ENCODE measurements around the gene KIF18B.

Gene KIF18B

DNA sequence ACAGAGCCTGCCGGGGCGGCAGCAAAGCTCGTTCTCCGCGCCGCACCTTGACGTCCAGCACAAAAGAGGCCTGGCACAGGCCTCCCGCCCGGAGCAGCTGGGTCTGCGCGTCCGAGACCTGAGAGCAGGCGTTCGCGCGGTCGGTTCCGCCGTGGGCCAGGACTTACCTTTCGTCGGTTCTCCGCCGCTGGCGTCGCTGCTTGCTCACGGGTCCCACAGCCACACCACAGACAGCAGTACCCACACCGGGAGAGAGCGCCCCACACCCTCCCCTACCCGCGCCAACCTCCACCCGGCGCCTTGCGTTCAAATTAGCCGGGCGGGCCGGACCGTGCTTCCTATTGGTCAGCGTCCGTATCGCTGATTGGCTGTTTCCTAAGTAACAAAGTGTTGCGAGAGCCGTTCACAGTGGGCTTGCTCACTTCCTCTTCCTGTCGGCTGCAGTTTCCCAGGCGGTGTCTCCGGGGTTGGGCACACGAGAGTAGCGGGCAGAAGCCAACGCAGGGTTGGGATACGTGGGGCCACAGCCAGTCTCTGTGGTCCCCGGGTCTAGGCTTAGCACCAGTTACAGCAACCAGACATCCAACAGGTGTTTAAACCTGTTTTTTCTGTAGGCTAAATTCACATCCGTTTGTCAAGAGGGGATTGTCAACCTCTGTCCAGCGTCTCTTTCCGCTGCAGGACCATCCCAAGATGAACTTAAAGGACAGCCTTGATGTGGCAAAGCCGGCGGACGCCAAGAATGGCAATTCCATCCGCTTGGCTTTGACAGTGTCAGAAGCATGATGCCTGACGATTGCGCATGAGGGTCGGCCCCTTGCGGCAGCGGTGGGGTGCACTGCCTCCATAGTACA, at the start of gene KIF18B:
KIF18B (minus strand) TSS at position 313 of the 854 bp plus-strand sequence. CDS start 11,429 bp downstream, outside the sequence.
- DNase-seq = peak; percentile 97 to 98

DNA sequence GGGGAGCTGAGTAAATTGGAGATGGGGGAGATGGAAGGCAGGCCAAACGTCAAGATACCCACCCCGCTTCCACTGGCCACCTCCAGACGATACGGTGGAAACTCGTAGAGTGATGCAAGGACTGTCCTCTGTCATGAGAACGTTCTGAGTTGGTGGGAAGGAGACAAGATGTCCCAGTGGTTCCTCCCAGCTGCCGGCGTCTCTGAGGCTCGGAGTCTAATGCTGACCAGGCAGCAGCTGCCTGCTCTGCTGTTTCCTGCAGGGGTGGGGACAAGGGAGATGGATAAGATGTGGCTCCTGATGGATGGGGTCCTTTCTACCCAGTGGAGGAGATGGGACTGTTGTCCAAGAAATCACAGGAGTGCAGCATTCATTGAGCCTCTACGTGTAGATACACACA, 48.7 kb upstream of the KIF18B start:
- DNase-seq = no peak

DNA sequence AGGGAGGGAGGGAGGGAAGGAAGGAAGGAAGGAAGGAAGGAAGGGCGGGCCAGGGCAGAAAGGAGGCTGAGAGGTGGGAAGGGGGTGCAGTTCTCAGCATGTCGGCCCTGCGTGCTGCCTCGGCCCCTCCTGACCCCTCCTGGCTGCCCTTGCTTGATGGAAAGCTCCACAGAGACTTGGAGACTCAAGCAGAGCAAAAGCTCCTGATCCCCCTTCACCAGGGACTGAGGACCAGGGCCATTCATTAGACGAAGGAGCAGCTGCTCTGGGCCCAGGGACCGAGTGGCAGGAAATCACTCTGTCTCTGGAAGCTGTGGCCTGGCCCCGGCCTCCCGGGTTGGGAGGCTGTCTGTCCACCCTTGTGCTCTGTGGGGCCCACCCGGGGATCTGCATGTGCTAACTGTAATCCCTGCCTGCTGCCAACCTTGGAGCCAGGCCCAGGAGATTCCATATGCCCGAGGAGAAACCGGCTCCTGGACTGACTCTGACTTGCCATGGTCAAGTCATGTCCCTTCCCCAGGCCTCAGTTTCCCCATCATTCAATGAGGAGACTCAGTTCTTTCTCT, 47.9 kb upstream of the KIF18B start:
- no peak for DNase-seq

GRCh38 chr17:44992242-44992939, 44.8 kb upstream of the KIF18B start:
- peak in 1 of 2 experiments; percentile 43 for DNase-seq

DNA sequence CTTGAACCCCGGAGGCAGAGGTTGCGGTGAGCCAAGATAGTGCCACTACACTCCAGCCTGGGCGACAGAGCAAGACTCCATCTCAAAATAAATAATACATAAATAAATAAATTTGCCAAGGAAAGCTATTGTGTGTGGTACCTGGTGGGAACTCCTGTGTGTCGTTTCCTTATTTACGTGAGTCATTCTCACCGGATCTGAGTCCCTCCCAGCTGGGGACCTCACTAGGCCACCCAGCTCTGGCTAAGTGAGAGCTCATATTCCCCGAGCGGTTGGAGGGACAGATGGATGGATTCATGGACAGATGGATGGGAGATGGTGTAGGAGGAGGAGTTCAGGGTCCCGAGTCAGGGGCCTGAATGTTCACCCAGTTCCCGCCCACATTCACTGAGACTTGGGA, 43.4 kb upstream of the KIF18B start:
- DNase-seq = no peak

- no peak for DNase-seq
These were observed 42.1 kb upstream of the KIF18B start for GRCh38 chr17:44989552-44990138.

GRCh38 chr17:44988044-44988942, 40.7 kb upstream of the KIF18B start:
- no peak for DNase-seq

DNA sequence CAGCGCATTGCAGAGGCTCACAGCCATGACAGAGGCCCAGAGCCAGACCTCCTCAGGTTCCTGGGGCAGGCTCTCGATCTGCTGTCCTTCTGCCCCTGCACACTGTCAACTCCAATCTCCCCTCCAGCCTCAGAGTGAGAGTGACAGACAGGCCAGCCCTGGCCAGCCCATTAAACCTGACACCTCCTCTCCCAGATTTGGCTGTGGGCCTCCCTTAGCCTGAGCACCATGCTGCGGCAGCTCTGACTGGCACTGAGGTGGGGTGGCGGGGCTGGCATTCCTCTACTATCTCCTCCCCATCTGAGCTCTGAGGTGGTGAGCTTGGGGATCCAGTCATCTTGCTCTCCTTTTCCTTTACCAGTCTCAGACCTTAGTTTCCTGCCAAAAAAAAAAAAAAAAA, 36.0 kb upstream of the KIF18B start:
- no peak for DNase-seq

- DNase-seq = no peak
These were observed 34.6 kb upstream of the KIF18B start for GRCh38 chr17:44982113-44982702.

DNA sequence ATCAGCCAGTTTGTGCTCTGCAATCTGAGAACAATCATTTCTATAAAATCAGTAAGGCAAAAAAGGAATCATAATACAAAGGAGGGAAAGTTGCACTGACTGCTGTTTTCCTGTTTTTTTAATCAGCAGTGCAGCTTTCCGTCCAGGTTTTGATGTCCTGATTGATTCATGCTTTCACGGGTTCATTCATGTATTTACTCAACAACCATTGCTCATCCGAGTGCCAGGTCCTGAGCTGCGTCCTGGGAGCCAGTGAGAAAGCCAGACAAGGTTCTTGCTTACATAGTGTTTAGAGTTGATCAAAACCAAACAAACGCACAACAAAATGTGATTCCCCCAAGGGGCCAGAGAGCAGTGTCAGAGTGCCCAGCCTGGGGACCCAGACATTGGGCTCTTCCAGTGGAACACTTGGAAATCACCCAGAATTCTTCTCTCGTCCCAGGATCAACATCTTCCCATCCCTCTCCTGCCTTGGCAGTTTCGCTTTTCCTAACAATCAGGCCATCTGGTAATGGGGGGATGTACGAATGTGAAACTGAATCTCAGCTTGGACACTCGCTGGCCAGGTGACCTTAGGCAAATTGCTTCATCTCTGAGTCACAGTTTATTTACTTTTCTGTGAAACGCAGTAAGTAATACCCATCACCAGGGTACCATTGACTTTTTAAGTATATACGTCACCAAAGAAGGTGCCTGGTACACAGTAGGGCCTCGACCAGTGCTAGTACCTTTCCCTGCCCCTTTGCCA, 33.8 kb upstream of the KIF18B start:
- peak in 1 of 2 experiments; percentile 56 for DNase-seq

- DNase-seq = peak; percentile 48 to 62
These were observed 31.9 kb upstream of the KIF18B start for GRCh38 chr17:44979426-44979995.

GRCh38 chr17:44978807-44979206, 31.2 kb upstream of the KIF18B start:
- DNase-seq = no peak

DNA sequence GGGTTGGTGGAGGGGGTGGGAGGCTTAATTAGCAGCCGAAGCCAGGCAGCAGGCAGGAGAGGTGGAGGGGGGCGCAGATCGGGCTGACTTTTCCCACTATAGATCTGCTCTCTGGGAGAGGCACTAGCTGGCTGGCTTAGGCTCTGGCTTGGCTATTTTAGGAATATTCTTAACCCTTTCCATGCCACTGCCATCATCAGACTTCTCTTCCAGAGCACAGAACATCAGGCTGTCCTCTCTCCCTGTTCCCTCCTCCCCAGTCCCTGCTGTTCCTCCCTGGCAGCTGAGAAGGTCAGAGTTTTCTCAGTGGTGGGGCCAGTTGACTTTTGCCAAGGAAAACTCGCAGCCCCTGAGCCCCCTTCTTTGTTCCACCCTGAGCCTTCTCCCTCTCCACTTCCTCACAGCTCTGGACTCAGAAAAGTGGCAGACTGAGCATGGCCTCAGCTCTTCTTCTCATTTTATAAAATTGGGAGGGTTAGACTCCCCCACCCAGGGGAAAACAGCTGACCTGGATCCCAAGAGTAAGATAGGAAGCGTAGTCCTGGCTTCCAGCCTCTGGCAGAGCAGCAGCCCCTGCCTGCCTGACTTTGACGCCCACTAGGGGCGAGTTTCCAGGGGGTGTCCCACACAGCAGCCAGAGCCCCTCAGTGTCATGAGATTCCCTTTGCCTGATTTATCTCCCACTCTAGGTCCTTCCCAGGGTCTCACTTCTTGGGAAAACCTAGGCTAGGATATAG, 30.4 kb upstream of the KIF18B start:
- no peak for DNase-seq

- DNase-seq = no peak
These were observed 29.5 kb upstream of the KIF18B start for GRCh38 chr17:44977065-44977464.

DNA sequence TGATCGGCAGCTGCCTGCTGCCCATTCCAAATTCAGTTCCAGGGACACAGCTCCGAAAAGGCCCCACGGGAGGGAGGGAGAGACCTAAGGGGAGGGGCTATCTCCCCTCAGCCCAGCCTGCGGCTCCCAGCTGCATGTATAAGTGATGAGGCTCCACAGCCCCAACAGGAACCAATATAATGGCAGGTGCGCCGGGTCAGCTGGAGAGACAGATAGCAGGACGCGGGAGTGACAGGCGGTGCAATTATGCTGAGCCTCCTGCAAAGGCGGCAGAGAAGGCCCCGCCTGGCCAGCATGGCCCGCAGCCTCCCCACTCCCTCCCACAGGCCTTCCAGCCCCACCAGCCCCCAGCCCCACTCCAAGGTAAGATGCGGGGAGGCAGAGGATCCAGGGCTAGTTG, 28.6 kb upstream of the KIF18B start:
- DNase-seq = peak; percentile 70 to 90

DNA sequence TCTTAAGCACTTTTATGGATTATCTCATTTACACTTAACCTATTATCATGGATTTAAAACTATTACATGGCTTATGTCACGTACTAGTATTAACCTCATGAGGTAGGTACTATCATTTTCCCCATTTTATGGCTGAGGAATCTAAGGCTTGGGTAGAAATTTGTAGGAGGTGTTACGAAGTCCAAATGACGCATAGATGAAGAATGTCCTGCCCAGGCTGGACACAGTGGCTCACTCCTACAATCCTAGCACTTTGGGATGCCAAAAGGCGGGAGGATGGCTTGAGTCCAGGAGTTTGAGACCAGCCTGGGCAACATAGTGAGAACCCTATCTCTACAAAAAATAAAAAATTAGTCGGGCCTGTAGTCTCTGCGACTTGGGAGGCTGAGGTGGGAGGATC, 25.4 kb upstream of the KIF18B start:
- no peak for DNase-seq

DNA sequence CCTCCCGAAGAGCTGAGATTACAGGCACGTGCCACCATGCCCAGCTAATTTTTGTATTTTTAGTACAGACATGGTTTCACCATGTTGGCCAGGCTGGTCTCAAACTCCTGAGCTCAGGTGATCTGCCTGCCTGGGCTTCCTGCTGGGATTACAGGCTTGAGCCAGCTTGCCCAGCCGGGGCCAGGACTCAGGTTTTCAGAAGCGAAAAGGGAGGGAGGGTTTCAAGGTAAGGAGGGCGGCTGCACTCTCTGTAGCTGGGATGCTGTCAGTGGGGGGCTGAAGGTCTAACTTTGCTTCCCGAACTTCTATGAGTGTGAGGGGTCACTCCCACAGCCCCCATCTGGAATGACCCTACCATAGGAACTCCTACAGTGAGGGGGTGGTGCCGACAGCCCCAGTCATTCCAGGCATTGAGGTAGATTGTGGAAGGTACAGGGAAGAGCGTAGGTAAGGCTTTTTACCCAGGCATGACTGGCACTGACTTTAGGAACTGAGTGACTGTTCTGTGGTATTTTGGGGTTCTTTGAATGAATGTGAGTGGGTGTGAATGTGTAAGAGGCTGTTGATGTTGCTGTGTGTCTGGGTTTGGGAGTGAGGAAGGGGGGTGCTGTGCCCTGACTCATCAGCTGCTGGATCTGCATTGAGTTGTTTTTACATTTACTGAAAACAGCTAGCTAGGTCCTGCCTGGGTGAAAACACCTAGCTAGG, 24.4 kb upstream of the KIF18B start:
- no peak for DNase-seq

GRCh38 chr17:44970136-44970741, 22.7 kb upstream of the KIF18B start:
- DNase-seq = no peak
